Esophagus squamous epithelium (tissue), 5 donors: ENCODE results near the gene COX17. TPM values are rescaled to one million over a fixed set of nuclear protein-coding genes. Genes with fewer than 3 reads are reported as not detected.

Source experiments
- DNase-seq: peaks from one replicate; lab custom pipeline; 2025; lab: John Stamatoyannopoulos, UW
- H3K27ac ChIP-seq, 4 donors: fragments of 200-600 bp; sonication (generic); one replicate each; pipeline ENCODE4 v1.5.1; 2016 to 2019; ENCODE audit warnings: mild to moderate bottlenecking in 1 of 4
- H3K27me3 ChIP-seq, 4 donors: fragments of 200-600 bp; sonication (generic); 1 replicate in 3 of 4; 2 replicates in 1 of 4; pipeline versions ENCODE4 v1.5.1 to v1.6.0; 2017 to 2021; ENCODE audit warnings: antibody characterized with exemption in 1 of 4
- H3K36me3 ChIP-seq, 3 donors: fragments of 200-600 bp; sonication (generic); one replicate each; pipeline ENCODE4 v1.5.1; 2016 to 2019
- H3K4me1 ChIP-seq, 3 donors: fragments of 200-600 bp; sonication (generic); one replicate each; pipeline ENCODE4 v1.5.1; 2017 to 2019
- H3K4me3 ChIP-seq, 4 donors: fragments of 200-600 bp; sonication (generic); 1 replicate in 3 of 4; 2 replicates in 1 of 4; pipeline ENCODE4 v1.5.1; 2016 to 2019; ENCODE audit warnings: mild to moderate bottlenecking in 2 of 4, moderate library complexity in 1 of 4
- H3K9me3 ChIP-seq, 3 donors: fragments of 200-600 bp; sonication (generic); one replicate each; pipeline ENCODE4 v1.5.1; 2016 to 2019
- CTCF ChIP-seq, 6 experiments: fragments of 450-650 bp in 4 of 6; fragments of 200-600 bp in 2 of 6; sonication (generic) in 2 of 6; IDR thresholded peaks; one replicate each; pipeline ENCODE4 v1.5.1; 2016 to 2019; ENCODE audit warnings: antibody characterized with exemption in 6 of 6, mild to moderate bottlenecking in 4 of 6, moderate library complexity in 4 of 6
- POLR2A ChIP-seq, 4 donors: fragments of 450-650 bp; IDR thresholded peaks; one replicate each; pipeline ENCODE4 v1.6.1; 2017; ENCODE audit warnings: antibody characterized with exemption in 4 of 4, mild to moderate bottlenecking in 4 of 4, moderate library complexity in 3 of 4
- WGBS, 2 donors: methylation state at CpG; one replicate each; pipeline ENCODE4 v1.1.5; 2018; 5-methylcytosine and 5-hydroxymethylcytosine counted together
- intact Hi-C: fragments of 100-400 bp; cut with DNase I; formaldehyde crosslinking; loops from one replicate; pipeline ENCODE4 v1.15.0; 2022
- total RNA-seq, 4 donors: library from RNA; depleted of rRNA; stranded (reverse); fragments of >200 nt; gene quantifications; one replicate each; pipeline ENCODE4 v1.1.0, GENCODE V29; 2016
- donor health status: DM: yes; HTN: yes; CAD: no.

COX17 gene
- total RNA-seq, 4 donors from 2014 or later = 10.8 to 33.9 (median 24.6) TPM

- Histone ChIP-seq H3K36me3 (no peaks in the 10 kb centered on the region), H3K9me3 (no peaks in the 10 kb centered on the region), H3K4me3 (no peak overlapping the region), H3K27me3 (no peaks in the 10 kb centered on the region), H3K4me1 (no peaks in the 10 kb centered on the region), H3K27ac (no peak overlapping the region)
- TF ChIP-seq CTCF (IDR thresholded peaks at IDR 0.05) (no peak), POLR2A (IDR thresholded peaks at IDR 0.05) (no peak)
- DNase-seq = no peak
- intact Hi-C loops = no loop called here
- 30 to 38% methylated on average over 2 of the region's 2 CpGs for WGBS, 2 donors
Measured at GRCh38 chr3:119653876-119654275, 23.3 kb downstream of the COX17 start.

GRCh38 chr3:119652306-119653033 lies 24.7 kb downstream of the COX17 start:
- no peaks in the 10 kb centered on the region for H3K9me3 ChIP-seq
- H3K27me3 ChIP-seq = no peaks in the 10 kb centered on the region
- H3K36me3 ChIP-seq = no peaks in the 10 kb centered on the region
- TF ChIP-seq POLR2A (IDR thresholded peaks at IDR 0.05) (no peak), CTCF (IDR thresholded peaks at IDR 0.05) (no peak)
- DNase-seq = no peak
- intact Hi-C loops = no loop called here
- 68 to 72% methylated on average over 5 to 7 of the region's 7 CpGs for WGBS, 2 donors
- peak overlapping the region in 3 of 4 donors; percentile 22 to 54 (median 47) for H3K27ac ChIP-seq
- H3K4me1 ChIP-seq = peaks cover 0 to 13% (median 0%) of the 10 kb centered on the region in 3 donors
- H3K4me3 ChIP-seq = no peak overlapping the region

- H3K27me3 ChIP-seq = no peaks in the 10 kb centered on the region
- no peaks in the 10 kb centered on the region for H3K36me3 ChIP-seq
- H3K9me3 ChIP-seq = no peaks in the 10 kb centered on the region
- no peak for TF ChIP-seq POLR2A (IDR thresholded peaks at IDR 0.05)
- no peak for TF ChIP-seq CTCF (IDR thresholded peaks at IDR 0.05)
- WGBS, 2 donors = 43% methylated on average over 3 of the region's 3 CpGs
- intact Hi-C loops = no loop called here
- H3K4me3 ChIP-seq = no peak overlapping the region
- H3K4me1 ChIP-seq = peaks cover 0 to 16% (median 0%) of the 10 kb centered on the region in 3 donors
- DNase-seq = no peak
- H3K27ac ChIP-seq = peak overlapping the region in 1 of 4 donors; percentile 14
Measured at GRCh38 chr3:119649761-119650160, 27.4 kb downstream of the COX17 start.

- H3K9me3 ChIP-seq = no peaks in the 10 kb centered on the region
- TF ChIP-seq POLR2A (IDR thresholded peaks at IDR 0.05) (no peak), CTCF (IDR thresholded peaks at IDR 0.05) (no peak)
- 53 to 66% methylated on average over 12 of the region's 12 CpGs for WGBS, 2 donors
- no peaks in the 10 kb centered on the region for H3K36me3 ChIP-seq
- intact Hi-C loops = no loop called here
- peak overlapping the region; percentile 7 to 80 (median 56) for H3K27ac ChIP-seq
- H3K27me3 ChIP-seq = no peaks in the 10 kb centered on the region
- no peak overlapping the region for H3K4me3 ChIP-seq
- no peak for DNase-seq
- H3K4me1 ChIP-seq = peaks cover 0 to 19% (median 4%) of the 10 kb centered on the region in 3 donors
Measured at GRCh38 chr3:119647843-119648575, 29.2 kb downstream of the COX17 start.

GRCh38 chr3:119647171-119647570 lies 30.0 kb downstream of the COX17 start:
- WGBS, 2 donors = 53 to 69% methylated on average over 2 of the region's 2 CpGs

More at GRCh38 chr3:119647171-119647570, 30.0 kb downstream of the COX17 start:
- H3K9me3 ChIP-seq = no peaks in the 10 kb centered on the region
- no peak for DNase-seq
- no peaks in the 10 kb centered on the region for H3K27me3 ChIP-seq
- no peak overlapping the region for H3K4me3 ChIP-seq
- TF ChIP-seq CTCF (IDR thresholded peaks at IDR 0.05) = no peak
- TF ChIP-seq POLR2A (IDR thresholded peaks at IDR 0.05) = no peak
- intact Hi-C loops = no loop called here
- H3K4me1 ChIP-seq = peaks cover 0 to 22% (median 8%) of the 10 kb centered on the region in 3 donors
- H3K27ac ChIP-seq = peak overlapping the region in 3 of 4 donors; percentile 53 to 80 (median 69)
- no peaks in the 10 kb centered on the region for H3K36me3 ChIP-seq
